Trophoblast cell (in vitro differentiated cells and primary cell): ENCODE data around the gene ACLY.
"Not testable (repeated sequence)": the region's sequence is repeated elsewhere in the genome, so short reads cannot be mapped to it uniquely, and the experiment has no call there.

Experiments
- DNase-seq, 2 donors: peaks; one replicate each; pipeline ENCODE4 v3.0.0-alpha.2; 2016
- H2AFZ ChIP-seq: 2 replicates; pipeline ENCODE4 v1.6.1; 2013; ENCODE audit warnings: low read length, moderate library complexity, mild to moderate bottlenecking; ENCODE audit not compliant: insufficient read depth, poor library complexity
- H2AK5ac ChIP-seq: 2 replicates; pipeline ENCODE4 v1.6.1; 2013; ENCODE audit warnings: mild to moderate bottlenecking, low read length
- H2BK120ac ChIP-seq: 2 replicates; pipeline ENCODE4 v1.6.1; 2013; ENCODE audit warnings: low read length, mild to moderate bottlenecking, moderate library complexity; ENCODE audit not compliant: insufficient read depth, poor library complexity
- H2BK12ac ChIP-seq: 2 replicates; pipeline ENCODE4 v1.6.1; 2013; ENCODE audit warnings: mild to moderate bottlenecking, low read length, moderate library complexity
- H2BK5ac ChIP-seq: 2 replicates; pipeline ENCODE4 v1.6.1; 2013; ENCODE audit warnings: low read length, low read depth, moderate library complexity, mild to moderate bottlenecking; ENCODE audit not compliant: poor library complexity
- H3K14ac ChIP-seq: 2 replicates; pipeline ENCODE4 v1.6.1; 2013; ENCODE audit warnings: mild to moderate bottlenecking, low read length
- H3K18ac ChIP-seq: 2 replicates; pipeline ENCODE4 v1.6.1; 2013; ENCODE audit warnings: mild to moderate bottlenecking, low read length
- H3K23ac ChIP-seq: 2 replicates; pipeline ENCODE4 v1.6.1; 2013; ENCODE audit warnings: low read length
- H3K27ac ChIP-seq: 2 replicates; pipeline ENCODE4 v1.5.1; 2013; ENCODE audit warnings: low read depth, mild to moderate bottlenecking, inconsistent platforms, low read length, moderate library complexity
- H3K27me3 ChIP-seq: 2 replicates; pipeline ENCODE4 v1.6.1; 2013; ENCODE audit warnings: inconsistent platforms, mild to moderate bottlenecking, low read length, moderate library complexity; ENCODE audit not compliant: insufficient read depth
- H3K36me3 ChIP-seq, 2 experiments: 1 replicate in 1 of 2; 2 replicates in 1 of 2; pipeline ENCODE4 v1.6.1; 2013; ENCODE audit warnings: low read length in 2 of 2, mild to moderate bottlenecking in 2 of 2, moderate library complexity in 1 of 2; ENCODE audit not compliant: insufficient read depth in 2 of 2, control insufficient read depth in 1 of 2
- H3K4ac ChIP-seq: 2 replicates; pipeline ENCODE4 v1.6.1; 2013; ENCODE audit warnings: low read depth, mild to moderate bottlenecking, low read length, moderate library complexity
- H3K4me1 ChIP-seq, 2 experiments: 1 replicate in 1 of 2; 2 replicates in 1 of 2; pipeline ENCODE4 v1.6.1; 2013; ENCODE audit warnings: low read length in 2 of 2, mild to moderate bottlenecking in 2 of 2, moderate library complexity in 1 of 2; ENCODE audit not compliant: insufficient read depth in 2 of 2, control insufficient read depth in 1 of 2
- H3K4me2 ChIP-seq: 2 replicates; pipeline ENCODE4 v1.6.1; 2013; ENCODE audit warnings: inconsistent platforms, mild to moderate bottlenecking, low read length, moderate library complexity
- H3K4me3 ChIP-seq: 2 replicates; pipeline ENCODE4 v1.5.1; 2013; ENCODE audit warnings: mild to moderate bottlenecking, low read depth, low read length, inconsistent platforms
- H3K79me1 ChIP-seq: one replicate; pipeline ENCODE4 v1.6.1; 2013; ENCODE audit warnings: low read length
- H3K79me2 ChIP-seq: 2 replicates; pipeline ENCODE4 v1.6.1; 2013; ENCODE audit warnings: low read length, mild to moderate bottlenecking; ENCODE audit not compliant: control insufficient read depth, insufficient read depth, poor library complexity
- H3K9ac ChIP-seq: 2 replicates; pipeline ENCODE4 v1.6.1; 2013; ENCODE audit warnings: mild to moderate bottlenecking, low read length
- H3K9me3 ChIP-seq: 2 replicates; pipeline ENCODE4 v1.6.1; 2013; ENCODE audit warnings: low read depth, mild to moderate bottlenecking, control low read depth, inconsistent platforms, low read length; ENCODE audit not compliant: insufficient read depth
- H4K12ac ChIP-seq: 2 replicates; pipeline ENCODE4 v1.6.1; 2013; ENCODE audit warnings: low read depth, mild to moderate bottlenecking, low read length, moderate library complexity
- H4K8ac ChIP-seq: 2 replicates; pipeline ENCODE4 v1.6.1; 2013; ENCODE audit warnings: low read depth, mild to moderate bottlenecking, low read length, moderate library complexity
- H4K91ac ChIP-seq: one replicate; pipeline ENCODE4 v1.6.1; 2013; ENCODE audit warnings: low read depth, mild to moderate bottlenecking, low read length, moderate library complexity
- WGBS: extraction: QIAGEN DNeasy Blood & Tissue Kit; methylation state at CpG from one replicate; pipeline ENCODE4 v1.1.7; 2013; ENCODE audit warnings: missing lambda C conversion rate; ENCODE audit not compliant: insufficient read length, insufficient coverage; ENCODE audit errors: extremely low coverage; 5-methylcytosine and 5-hydroxymethylcytosine counted together

The ACLY gene

GRCh38 chr17:41930833-41931156, 12.0 kb upstream of the ACLY start:
- H3K27me3 ChIP-seq, H3K79me1 ChIP-seq, H3K9me3 ChIP-seq, H3K27ac ChIP-seq, H3K79me2 ChIP-seq, H2AK5ac ChIP-seq, H3K4me1 ChIP-seq, H4K12ac ChIP-seq, H2BK120ac ChIP-seq, H3K23ac ChIP-seq, H3K36me3 ChIP-seq, H2BK12ac ChIP-seq, H3K9ac ChIP-seq, DNase-seq, H2BK5ac ChIP-seq, H3K4ac ChIP-seq, H3K14ac ChIP-seq, H4K91ac ChIP-seq, H3K18ac ChIP-seq: not testable (repeated sequence)
- Histone ChIP-seq H3K4me3 (peak overlapping the region; percentile 57), H3K4me2 (peak overlapping the region; percentile 98), H2AFZ (peak overlapping the region; percentile 81), H4K8ac (peak overlapping the region; percentile 90)
- no CpG with 5 or more reads among the region's 18 CpGs for WGBS

GRCh38 chr17:41930009-41930832, 11.5 kb upstream of the ACLY start, which contains the start of gene ODAD4:
TSS of gene ODAD4 (plus strand) at chr17:41930617. CDS start at chr17:41930724, 107 bp downstream.
- Histone ChIP-seq H2BK120ac (peak within 1 kb of the TSS; percentile 37), H3K18ac (peak within 1 kb of the TSS; percentile 47), H4K91ac (peak within 1 kb of the TSS; percentile 25), H2BK12ac (peak within 1 kb of the TSS; percentile 21), H3K27ac (peak within 1 kb of the TSS; percentile 75), H2AFZ (peak within 1 kb of the TSS; percentile 87), H3K14ac (peak within 1 kb of the TSS; percentile 82), H3K4me1 (peaks cover 3 to 6% of the 10 kb centered on the region in 2 experiments), H4K12ac (peak within 1 kb of the TSS; percentile 74), H3K27me3 (no peaks in the 10 kb centered on the region), H2AK5ac (no peak within 1 kb of the TSS), H4K8ac (peak within 1 kb of the TSS; percentile 90), H2BK5ac (peak within 1 kb of the TSS; percentile 26), H3K4me3 (peak within 1 kb of the TSS; percentile 69), H3K23ac (no peak within 1 kb of the TSS), H3K79me2 (no peaks in the 10 kb centered on the region), H3K4me2 (peak within 1 kb of the TSS; percentile 98), H3K9ac (peak within 1 kb of the TSS; percentile 64), H3K4ac (no peak within 1 kb of the TSS), H3K79me1 (peaks cover 2% of the 10 kb centered on the region), H3K36me3 (no peaks in the 10 kb centered on the region), H3K9me3 (no peaks in the 10 kb centered on the region)
- WGBS, result no CpG with 5 or more reads among the region's 43 CpGs
- DNase-seq, result peak; percentile 99

- no peak overlapping the region for H3K9ac ChIP-seq
- no peak overlapping the region for H4K12ac ChIP-seq
- no peak overlapping the region for H3K14ac ChIP-seq
- no peak overlapping the region for H2AK5ac ChIP-seq
- peaks cover 3 to 6% of the 10 kb centered on the region in 2 experiments for H3K4me1 ChIP-seq
- H3K9me3 ChIP-seq, result no peaks in the 10 kb centered on the region
- peak overlapping the region; percentile 74 for H2BK12ac ChIP-seq
- H4K91ac ChIP-seq, result no peak overlapping the region
- H3K18ac ChIP-seq, result peak overlapping the region; percentile 58
- H2AFZ ChIP-seq, result peak overlapping the region; percentile 58
- H3K4me3 ChIP-seq, result no peak overlapping the region
- peak overlapping the region; percentile 21 for H3K4ac ChIP-seq
- no peak overlapping the region for H2BK5ac ChIP-seq
- no peaks in the 10 kb centered on the region for H3K27me3 ChIP-seq
- H3K36me3 ChIP-seq, result no peaks in the 10 kb centered on the region
- H2BK120ac ChIP-seq, result no peak overlapping the region
- DNase-seq, result no peak
- peak overlapping the region; percentile 48 for H4K8ac ChIP-seq
- no peak overlapping the region for H3K23ac ChIP-seq
- H3K79me2 ChIP-seq, result no peaks in the 10 kb centered on the region
- H3K79me1 ChIP-seq, result peaks cover 2% of the 10 kb centered on the region
- H3K4me2 ChIP-seq, result no peak overlapping the region
- WGBS, result no CpG with 5 or more reads among the region's 6 CpGs
- no peak overlapping the region for H3K27ac ChIP-seq
Measured at GRCh38 chr17:41928693-41929251, 10.0 kb upstream of the ACLY start.

- Histone ChIP-seq H4K8ac (no peak overlapping the region), H3K4me2 (no peak overlapping the region), H3K4me1 (peaks cover 3 to 4% of the 10 kb centered on the region in 2 experiments), H3K4ac (no peak overlapping the region), H3K4me3 (no peak overlapping the region), H3K14ac (no peak overlapping the region), H3K27me3 (no peaks in the 10 kb centered on the region), H3K18ac (no peak overlapping the region), H3K9me3 (no peaks in the 10 kb centered on the region), H3K79me1 (peaks cover 2% of the 10 kb centered on the region), H2BK120ac (no peak overlapping the region), H3K23ac (no peak overlapping the region), H2BK12ac (no peak overlapping the region), H3K27ac (no peak overlapping the region), H2BK5ac (no peak overlapping the region), H3K9ac (no peak overlapping the region), H3K79me2 (no peaks in the 10 kb centered on the region), H4K12ac (no peak overlapping the region), H2AFZ (no peak overlapping the region), H3K36me3 (no peaks in the 10 kb centered on the region), H4K91ac (no peak overlapping the region), H2AK5ac (no peak overlapping the region)
- no peak for DNase-seq
- no CpG with 5 or more reads among the region's 7 CpGs for WGBS
Measured at GRCh38 chr17:41925991-41926590, 7.3 kb upstream of the ACLY start.
